ENCODE measurements around the gene KRTAP4-9. TPM values are rescaled to one million over a fixed set of nuclear protein-coding genes. Genes with fewer than 3 reads are reported as not detected.
"Not testable (repeated sequence)": the region's sequence is repeated elsewhere in the genome, so short reads cannot be mapped to it uniquely, and the experiment has no call there.

Gene KRTAP4-9
- total RNA-seq, 1 donor: not detected

- H3K4me3 ChIP-seq (ENCODE audit: low read depth, low read length): no peak overlapping the region
- peak; percentile 10 for DNase-seq (ENCODE audit: low read depth)
- no peak for TF ChIP-seq CTCF (IDR thresholded peaks at IDR 0.05; ENCODE audit: insufficient read depth, low read length)
These were observed 26.8 kb downstream of the KRTAP4-9 start for GRCh38 chr17:41131979-41132378.

DNA sequence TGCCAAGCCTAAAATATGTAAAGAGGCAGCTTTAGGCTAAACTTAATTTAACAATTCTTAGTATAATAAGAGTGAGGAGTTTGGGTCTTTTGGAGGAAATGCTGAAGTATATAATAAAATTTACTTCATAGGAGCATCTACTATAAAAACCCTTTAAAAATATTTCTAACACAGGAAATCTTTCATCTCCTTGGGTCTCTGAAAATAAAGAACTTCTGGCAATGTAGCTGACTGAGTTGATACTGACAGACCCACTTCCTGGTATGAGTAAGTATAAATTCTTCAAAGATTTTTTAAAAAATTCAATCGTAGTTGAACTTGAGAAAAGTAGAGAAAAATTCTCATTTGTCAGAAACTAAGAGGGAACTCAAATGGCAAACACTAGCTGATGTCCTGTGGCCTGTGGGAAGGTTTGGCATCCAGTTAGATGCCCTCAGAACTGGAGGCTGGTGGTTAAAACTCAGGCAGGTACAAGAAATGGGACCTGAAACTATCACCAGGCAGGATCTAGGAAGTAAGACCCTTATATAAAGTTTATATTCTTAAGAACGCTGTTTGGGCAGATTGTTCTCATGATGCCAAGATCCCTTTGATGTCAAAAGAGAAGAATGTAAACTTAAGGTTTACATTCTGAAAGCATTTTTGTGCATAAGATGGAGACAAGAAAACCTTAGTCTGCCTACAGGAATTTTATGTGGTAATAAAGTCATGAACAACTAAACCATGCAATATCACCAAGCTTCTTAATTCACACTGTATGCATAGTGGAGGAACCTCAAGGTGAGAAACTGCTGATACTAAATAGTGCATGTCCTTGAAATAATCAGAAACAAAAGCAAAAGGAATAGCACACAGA lies 28.9 kb downstream of the KRTAP4-9 start:
- TF ChIP-seq CTCF (IDR thresholded peaks at IDR 0.05; ENCODE audit: insufficient read depth, low read length): no peak
- no peak for DNase-seq (ENCODE audit: low read depth)
- no peak overlapping the region for H3K4me3 ChIP-seq (ENCODE audit: low read depth, low read length)

DNA sequence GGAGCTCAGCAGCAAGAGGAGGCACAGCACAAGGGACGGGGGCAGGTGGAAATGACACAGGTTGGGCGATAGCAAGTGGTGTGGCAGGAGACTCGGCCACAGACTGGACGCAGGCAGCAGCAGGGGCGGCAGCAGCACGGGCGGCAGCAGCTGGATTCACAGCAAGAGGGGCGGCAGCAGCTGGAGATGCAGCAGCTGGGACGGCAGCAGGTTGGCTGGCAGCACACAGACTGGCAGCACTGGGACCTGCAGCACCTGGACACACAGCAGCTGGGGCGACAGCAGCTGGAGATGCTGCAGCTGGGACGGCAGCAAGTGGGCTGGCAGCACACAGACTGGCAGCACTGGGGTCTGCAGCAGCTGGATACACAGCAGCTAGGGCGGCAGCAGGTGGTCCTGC lies 34.7 kb downstream of the KRTAP4-9 start:
- not testable (repeated sequence) for H3K4me3 ChIP-seq (ENCODE audit: low read depth, low read length); DNase-seq (ENCODE audit: low read depth)

GRCh38 chr17:41140360-41141131 lies 35.4 kb downstream of the KRTAP4-9 start, which contains the start of gene KRTAP4-6:
KRTAP4-6 (minus strand) TSS chr17:41140544; CDS start chr17:41140487, 57 bp downstream.
- no peak within 1 kb of the TSS for H3K4me3 ChIP-seq (ENCODE audit: low read depth, low read length)
- no peak for TF ChIP-seq CTCF (IDR thresholded peaks at IDR 0.05; ENCODE audit: insufficient read depth, low read length)
- peak; percentile 15 for DNase-seq (ENCODE audit: low read depth)

DNA sequence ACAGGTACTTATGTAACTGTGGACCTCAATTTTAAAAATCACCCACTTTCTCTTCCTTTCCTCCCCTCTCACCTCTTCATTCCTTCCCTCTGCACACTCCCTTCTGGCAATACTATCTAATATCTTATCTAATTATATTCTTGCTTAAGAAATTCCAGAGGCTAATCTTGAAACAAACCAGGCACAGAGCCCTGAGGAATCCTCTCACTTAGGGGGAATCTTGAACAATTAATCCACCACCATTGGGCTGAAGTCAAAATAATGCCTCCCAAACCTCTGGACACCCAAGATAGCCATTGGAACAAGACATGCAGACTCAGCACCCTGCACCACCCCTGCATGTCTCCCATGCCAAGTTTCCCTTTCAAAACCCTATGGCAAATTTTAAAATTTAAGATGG lies 36.2 kb downstream of the KRTAP4-9 start:
- H3K4me3 ChIP-seq (ENCODE audit: low read depth, low read length): no peak overlapping the region
- DNase-seq (ENCODE audit: low read depth): peak; percentile 4
- no peak for TF ChIP-seq CTCF (IDR thresholded peaks at IDR 0.05; ENCODE audit: insufficient read depth, low read length)

GRCh38 chr17:41144846-41145245 lies 39.7 kb downstream of the KRTAP4-9 start:
- DNase-seq (ENCODE audit: low read depth): no peak
- H3K4me3 ChIP-seq (ENCODE audit: low read depth, low read length): no peak overlapping the region
- TF ChIP-seq CTCF (IDR thresholded peaks at IDR 0.05; ENCODE audit: insufficient read depth, low read length): no peak

- no peak for DNase-seq (ENCODE audit: low read depth)
- no peak for TF ChIP-seq CTCF (IDR thresholded peaks at IDR 0.05; ENCODE audit: insufficient read depth, low read length)
- H3K4me3 ChIP-seq (ENCODE audit: low read depth, low read length): no peak overlapping the region
These were observed 40.1 kb downstream of the KRTAP4-9 start for GRCh38 chr17:41145261-41145660.
